Activated naive CD4-positive, alpha-beta T cell treated with anti-CD3 and anti-CD28 coated beads, Interleukin-2, amount 50 U/mL, for 24 hours (primary cell): ENCODE results near the gene PNMT.

Experiments
- H3K27ac Mint-ChIP-seq: one replicate; pipeline ENCODE4 v1.8.0; 2021; ENCODE audit warnings: mild to moderate bottlenecking, mixed read lengths
- H3K27me3 Mint-ChIP-seq: one replicate; pipeline ENCODE4 v1.8.0; 2021; ENCODE audit warnings: mixed read lengths
- H3K36me3 Mint-ChIP-seq: one replicate; pipeline ENCODE4 v1.8.0; 2021; ENCODE audit warnings: mixed read lengths
- H3K4me1 Mint-ChIP-seq: one replicate; pipeline ENCODE4 v1.8.0; 2021; ENCODE audit warnings: mixed read lengths
- H3K4me3 Mint-ChIP-seq: one replicate; pipeline ENCODE4 v1.8.0; 2021; ENCODE audit warnings: mild to moderate bottlenecking, mixed read lengths
- H3K9me3 Mint-ChIP-seq: one replicate; pipeline ENCODE4 v1.8.0; 2021; ENCODE audit warnings: mixed read lengths

PNMT gene

DNA sequence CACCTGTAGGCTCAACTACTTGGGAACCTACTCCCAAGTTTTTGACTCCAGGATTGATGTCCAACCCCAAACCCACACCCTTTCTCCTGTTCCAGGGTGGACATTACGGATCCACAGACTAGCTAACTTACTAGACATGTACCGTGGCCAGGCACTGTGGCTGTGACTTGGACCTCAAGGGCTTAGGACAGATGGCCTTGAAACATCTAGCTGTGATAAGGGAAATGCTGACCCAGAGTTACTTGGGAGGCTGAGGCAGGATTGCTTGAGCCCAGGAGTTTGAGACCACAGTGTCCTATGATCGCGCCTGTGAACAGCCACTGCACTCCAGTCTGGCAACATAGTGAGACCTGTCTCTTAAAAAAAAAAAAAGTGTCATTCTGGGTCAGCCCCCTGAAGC is 27.2 kb upstream of the PNMT start:
- Mint-ChIP-seq H3K27ac (no peak overlapping the region), H3K4me3 (no peak overlapping the region), H3K4me1 (peaks cover 88% of the 10 kb centered on the region)

DNA sequence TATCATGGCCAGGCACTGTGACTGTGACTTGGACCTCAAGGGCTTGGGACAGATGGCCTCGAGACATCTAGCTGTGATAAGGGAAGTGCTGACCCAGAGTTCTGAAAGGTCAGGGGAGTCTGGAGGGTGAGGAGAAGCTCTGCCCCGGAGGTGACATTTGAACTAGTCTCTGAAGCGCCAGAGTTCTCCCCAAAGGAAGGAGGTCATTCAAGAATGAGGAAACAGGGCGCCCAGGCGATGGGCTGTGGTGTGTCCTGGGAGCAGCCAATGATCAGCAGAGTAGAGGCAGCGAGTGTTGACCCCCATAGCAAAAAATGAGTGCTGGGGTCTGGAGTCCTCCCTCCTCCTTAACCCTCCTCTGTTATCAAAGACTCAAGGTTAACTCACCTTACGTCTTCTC is 26.4 kb upstream of the PNMT start:
- Mint-ChIP-seq H3K9me3 (no peaks in the 10 kb centered on the region), H3K27me3 (no peaks in the 10 kb centered on the region), H3K36me3 (peaks cover 4% of the 10 kb centered on the region), H3K27ac (peak overlapping the region; percentile 59), H3K4me1 (peaks cover 82% of the 10 kb centered on the region), H3K4me3 (no peak overlapping the region)

More for the DNA sequence above, 27.2 kb upstream of the PNMT start:
- Mint-ChIP-seq H3K9me3 (no peaks in the 10 kb centered on the region), H3K27me3 (no peaks in the 10 kb centered on the region), H3K36me3 (peaks cover 4% of the 10 kb centered on the region)

DNA sequence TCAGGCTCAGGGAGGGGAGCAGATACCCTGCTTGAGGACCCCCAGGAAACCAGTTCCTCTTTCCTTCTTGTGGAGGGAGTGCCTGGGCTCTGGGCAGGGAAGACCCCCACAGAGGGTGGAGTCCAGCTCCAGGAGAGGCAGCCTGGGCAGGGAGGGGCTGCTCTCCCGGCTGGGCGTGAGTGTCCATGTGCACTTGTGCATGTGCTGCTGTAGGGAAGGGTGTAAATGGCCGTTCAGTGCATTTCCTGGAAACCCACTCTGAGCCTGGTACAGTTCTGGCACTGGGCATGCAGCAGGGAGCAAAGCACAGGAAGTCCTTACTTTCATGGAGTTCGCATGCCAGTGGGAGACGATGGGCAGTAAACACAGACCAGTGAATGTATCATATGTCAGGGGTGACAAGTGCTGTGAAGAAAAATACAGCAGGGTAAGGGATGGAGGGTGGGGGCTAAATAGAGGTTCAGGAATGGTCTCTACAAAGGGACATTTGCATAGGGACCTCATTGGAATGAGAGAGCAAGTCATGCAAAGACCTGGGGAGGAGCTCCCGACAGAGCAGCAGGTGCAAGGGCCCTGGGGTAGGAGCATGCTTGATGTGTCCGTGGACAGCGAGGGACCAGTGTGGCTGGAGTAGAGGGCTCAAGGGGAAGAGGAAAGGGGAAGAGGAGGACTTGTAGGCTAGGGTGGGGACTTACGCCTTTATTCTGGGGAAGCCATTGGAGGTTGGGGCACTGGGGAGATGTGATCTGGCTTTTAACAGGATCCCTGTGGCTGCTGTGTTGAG is 25.8 kb upstream of the PNMT start:
- H3K4me1 Mint-ChIP-seq: peaks cover 81% of the 10 kb centered on the region
- H3K27me3 Mint-ChIP-seq: no peaks in the 10 kb centered on the region
- H3K9me3 Mint-ChIP-seq: no peaks in the 10 kb centered on the region
- H3K27ac Mint-ChIP-seq: peak overlapping the region; percentile 69
- H3K36me3 Mint-ChIP-seq: peaks cover 4% of the 10 kb centered on the region
- peak overlapping the region; percentile 16 for H3K4me3 Mint-ChIP-seq

DNA sequence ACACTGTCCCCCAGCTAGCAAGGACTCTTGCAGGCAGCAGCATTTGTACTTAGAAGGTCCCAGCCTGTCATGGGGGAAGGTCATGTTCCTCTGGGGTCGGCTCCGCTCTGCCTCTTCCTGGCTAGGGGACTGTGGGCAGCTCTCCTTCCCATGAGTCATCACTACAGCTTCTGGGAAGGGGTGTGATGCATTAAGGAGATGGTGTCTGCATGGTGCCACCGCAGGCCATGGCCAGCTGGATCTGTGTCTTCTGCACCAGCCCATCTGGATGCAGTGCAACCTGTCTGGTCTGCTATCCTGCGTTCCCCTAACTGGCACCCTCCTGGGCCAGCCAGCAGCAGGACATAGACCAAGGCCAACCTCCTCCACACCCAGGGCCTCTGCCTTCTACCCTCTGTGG is 25.0 kb upstream of the PNMT start:
- Mint-ChIP-seq H3K27ac (no peak overlapping the region), H3K4me3 (peak overlapping the region; percentile 16), H3K4me1 (peaks cover 73% of the 10 kb centered on the region), H3K36me3 (peaks cover 2% of the 10 kb centered on the region), H3K27me3 (no peaks in the 10 kb centered on the region), H3K9me3 (no peaks in the 10 kb centered on the region)

DNA sequence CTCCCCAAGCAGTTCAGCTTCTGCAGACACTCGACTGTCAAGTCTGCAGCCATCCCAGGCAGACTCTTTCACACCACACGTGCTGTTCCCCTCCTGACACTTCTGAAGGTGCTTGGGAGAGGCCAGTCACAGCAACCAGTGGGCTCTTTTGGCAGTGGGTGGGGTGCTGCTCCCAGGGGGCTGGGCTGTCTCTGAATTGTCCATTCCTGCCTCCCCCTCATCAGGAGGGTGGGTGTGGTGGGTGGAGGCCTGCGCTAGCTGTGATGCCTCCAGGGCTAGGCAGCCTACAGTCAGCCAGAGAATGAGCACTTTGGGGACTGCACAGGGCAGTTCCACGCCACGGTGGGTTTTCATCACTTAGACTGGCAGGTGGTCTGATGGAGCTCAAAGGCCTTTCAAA is 21.0 kb upstream of the PNMT start:
- Mint-ChIP-seq H3K36me3 (no peaks in the 10 kb centered on the region), H3K4me1 (peaks cover 65% of the 10 kb centered on the region), H3K4me3 (no peak overlapping the region), H3K9me3 (no peaks in the 10 kb centered on the region), H3K27me3 (no peaks in the 10 kb centered on the region), H3K27ac (no peak overlapping the region)

DNA sequence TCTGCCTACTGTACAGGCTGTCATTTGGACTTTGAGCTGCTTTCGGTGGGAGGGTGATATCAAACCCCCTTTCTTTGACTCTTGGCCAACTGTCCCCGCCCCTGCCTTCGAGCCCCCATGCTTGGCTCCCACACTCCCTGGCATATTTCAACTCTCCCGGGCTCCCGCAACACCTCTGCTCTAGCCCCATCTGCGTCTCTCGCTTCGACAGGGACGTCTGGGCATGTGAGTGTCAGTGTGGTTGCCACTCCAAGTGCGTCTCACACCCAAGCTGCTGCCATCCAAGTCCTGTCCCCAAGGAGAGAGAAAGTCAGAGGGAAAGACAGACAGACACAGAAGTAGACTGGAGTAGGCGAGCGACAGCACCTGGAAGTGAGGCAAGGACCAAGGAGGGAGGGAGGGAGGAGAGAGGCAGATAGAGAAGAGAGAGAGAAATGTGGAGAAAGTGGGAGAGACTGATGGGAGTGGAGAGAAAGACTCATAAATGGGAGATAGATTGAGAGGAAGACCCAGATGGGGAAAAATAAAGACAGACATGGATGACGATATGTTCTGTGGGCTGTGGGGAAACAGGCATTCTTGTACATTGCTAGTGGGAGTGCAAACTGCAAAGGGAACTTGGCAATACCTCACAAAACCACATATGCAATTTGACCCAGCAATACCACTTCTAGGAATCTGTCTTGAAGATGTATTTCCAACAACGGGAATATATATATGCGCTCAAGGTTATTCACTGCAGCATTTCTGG is 19.5 kb upstream of the PNMT start:
- Mint-ChIP-seq H3K4me1 (peaks cover 58% of the 10 kb centered on the region), H3K27me3 (no peaks in the 10 kb centered on the region), H3K27ac (peak overlapping the region; percentile 63), H3K4me3 (no peak overlapping the region), H3K36me3 (no peaks in the 10 kb centered on the region), H3K9me3 (no peaks in the 10 kb centered on the region)

DNA sequence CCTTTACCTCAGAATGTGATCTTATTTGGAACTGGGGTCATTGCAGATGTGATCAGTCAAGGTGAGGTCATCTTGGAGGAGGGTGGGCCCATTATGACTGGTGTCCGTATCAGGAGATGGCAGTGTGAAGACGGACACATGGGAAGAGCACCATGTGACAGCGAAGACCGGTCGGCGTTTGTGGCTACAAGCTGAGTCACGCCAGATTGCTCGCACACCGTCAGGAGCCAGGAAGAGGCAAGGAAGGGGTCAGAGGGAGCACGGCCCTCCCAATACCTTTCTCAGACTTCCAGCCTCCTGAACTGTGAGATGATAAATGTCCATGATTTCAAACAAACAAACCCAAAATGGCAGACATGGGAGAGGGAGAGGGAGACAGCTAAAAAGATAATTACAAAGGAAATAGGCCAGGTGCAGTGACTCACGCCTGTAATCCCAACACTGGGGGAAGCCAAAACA is 18.1 kb upstream of the PNMT start:
- no peak overlapping the region for H3K27ac Mint-ChIP-seq
- H3K27me3 Mint-ChIP-seq: no peaks in the 10 kb centered on the region
- no peak overlapping the region for H3K4me3 Mint-ChIP-seq
- H3K4me1 Mint-ChIP-seq: peaks cover 56% of the 10 kb centered on the region
- no peaks in the 10 kb centered on the region for H3K9me3 Mint-ChIP-seq
- no peaks in the 10 kb centered on the region for H3K36me3 Mint-ChIP-seq

DNA sequence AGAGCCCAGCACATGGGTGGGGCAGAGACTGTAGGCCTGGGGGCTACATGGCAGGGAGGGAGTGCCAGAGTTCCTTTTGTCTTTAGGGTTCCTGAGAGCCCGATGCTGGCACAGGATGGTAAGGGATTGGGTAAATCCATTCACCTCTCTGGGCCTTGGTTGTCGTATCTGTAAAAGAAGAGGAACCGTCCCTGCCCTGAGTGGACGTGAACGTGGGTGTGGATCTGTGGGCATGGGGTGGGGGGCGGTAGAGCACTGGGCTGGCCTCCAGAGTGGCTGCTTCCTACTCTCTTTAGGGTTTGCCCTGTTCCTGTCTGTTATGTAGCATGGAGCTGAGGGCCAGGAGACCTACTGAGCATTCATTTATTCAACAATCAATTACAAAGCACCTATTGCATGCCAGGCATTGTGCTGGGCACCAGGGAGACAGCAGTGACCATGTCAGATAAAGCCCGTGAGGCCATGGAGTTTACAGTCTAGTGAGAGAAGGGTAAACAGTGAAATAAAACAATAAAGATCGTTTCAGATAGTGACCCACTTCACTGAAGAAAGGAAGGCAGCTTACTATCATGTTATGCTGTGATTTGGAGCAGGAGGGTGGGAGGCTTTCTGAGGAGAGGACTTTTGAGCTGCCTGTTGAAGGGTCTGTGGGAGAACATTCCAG is 16.2 kb upstream of the PNMT start:
- Mint-ChIP-seq H3K4me3 (no peak overlapping the region), H3K9me3 (no peaks in the 10 kb centered on the region), H3K27ac (peak overlapping the region; percentile 68), H3K4me1 (peaks cover 59% of the 10 kb centered on the region), H3K36me3 (no peaks in the 10 kb centered on the region), H3K27me3 (no peaks in the 10 kb centered on the region)

DNA sequence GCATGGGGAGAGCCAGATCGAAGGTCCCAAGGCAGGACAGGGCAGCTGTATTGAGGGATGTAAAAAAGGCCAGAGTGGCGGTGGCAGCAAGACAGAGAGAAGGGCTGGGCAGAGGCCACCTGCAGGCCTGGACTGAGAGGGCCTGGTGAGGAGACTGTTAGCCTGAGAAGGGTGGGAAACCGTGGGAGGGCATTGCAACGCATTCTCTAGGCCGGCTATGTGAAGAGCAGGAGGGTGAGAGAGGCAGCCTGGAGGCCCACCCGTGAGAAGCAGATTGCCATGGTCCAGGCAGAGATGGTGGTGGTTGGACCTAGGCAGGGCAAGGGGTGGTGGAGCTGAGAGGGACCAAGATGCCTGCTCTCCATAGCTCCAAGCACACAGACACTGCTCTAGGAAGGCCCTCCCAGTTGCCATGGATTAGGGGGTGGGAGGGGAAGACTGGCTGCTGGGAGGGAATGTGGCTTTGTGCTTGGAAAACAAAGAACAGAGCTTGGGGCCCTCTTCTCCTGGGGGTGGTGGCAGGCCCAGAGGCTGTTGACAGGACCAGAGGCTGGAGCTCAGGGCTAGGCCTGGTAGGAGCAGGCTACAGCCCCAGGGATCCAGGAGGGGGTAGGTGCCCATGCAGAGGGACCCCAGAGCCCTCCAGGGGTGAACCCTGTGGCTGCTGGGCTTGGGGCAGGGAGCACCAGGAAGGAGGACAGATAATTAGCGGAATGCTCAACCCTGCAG is 15.5 kb upstream of the PNMT start:
- Mint-ChIP-seq H3K27me3 (no peaks in the 10 kb centered on the region), H3K27ac (peak overlapping the region; percentile 68), H3K36me3 (no peaks in the 10 kb centered on the region), H3K4me3 (no peak overlapping the region), H3K9me3 (no peaks in the 10 kb centered on the region), H3K4me1 (peaks cover 60% of the 10 kb centered on the region)

DNA sequence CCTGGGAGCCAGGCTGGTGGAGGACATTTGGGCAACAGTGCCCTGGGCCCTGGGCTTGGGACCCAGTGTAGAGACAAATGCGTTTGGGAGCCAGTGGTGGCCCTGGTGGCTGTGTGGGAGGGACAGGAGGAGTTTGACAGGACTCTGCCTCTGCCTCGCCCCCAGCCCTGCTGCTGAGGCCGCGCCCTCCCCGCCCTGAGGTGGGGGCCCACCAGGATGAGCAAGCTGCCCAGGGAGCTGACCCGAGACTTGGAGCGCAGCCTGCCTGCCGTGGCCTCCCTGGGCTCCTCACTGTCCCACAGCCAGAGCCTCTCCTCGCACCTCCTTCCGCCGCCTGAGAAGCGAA is 15.0 kb upstream of the PNMT start:
- H3K36me3 Mint-ChIP-seq: no peaks in the 10 kb centered on the region
- no peak overlapping the region for H3K27ac Mint-ChIP-seq
- H3K9me3 Mint-ChIP-seq: no peaks in the 10 kb centered on the region

DNA sequence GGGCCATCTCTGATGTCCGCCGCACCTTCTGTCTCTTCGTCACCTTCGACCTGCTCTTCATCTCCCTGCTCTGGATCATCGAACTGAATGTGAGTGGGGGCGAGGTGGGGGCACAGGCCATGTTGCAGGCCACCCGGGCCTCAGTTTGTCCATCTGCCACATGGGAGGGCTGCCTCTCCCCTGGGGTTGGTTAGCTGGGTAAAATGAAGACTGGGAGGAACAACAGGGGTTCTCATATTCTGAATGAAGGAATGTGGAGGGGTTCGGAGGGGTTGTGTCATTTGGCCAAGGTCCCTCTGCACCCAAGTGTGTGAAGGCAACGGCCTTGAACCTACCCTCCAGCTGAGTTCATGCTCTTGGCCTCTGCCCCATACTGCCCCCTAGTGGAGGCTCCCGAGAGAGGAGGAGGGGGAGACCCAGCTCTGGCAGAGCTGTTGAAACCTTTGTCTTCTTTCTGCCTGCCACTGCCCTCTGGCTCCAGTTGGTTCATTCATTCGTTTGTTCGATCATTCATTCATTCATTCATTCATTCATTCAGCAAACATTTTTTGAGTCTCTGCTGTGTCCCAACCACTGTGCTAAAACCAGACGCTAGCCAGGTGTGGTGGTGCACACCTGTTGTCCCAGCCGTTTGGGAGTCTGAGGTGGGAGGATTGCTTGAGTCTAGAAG is 14.5 kb upstream of the PNMT start:
- Mint-ChIP-seq H3K9me3 (no peaks in the 10 kb centered on the region), H3K36me3 (no peaks in the 10 kb centered on the region), H3K4me1 (peaks cover 67% of the 10 kb centered on the region), H3K27ac (peak overlapping the region; percentile 51), H3K4me3 (no peak overlapping the region), H3K27me3 (no peaks in the 10 kb centered on the region)

More for the DNA sequence above, 15.0 kb upstream of the PNMT start:
- Mint-ChIP-seq H3K4me3 (no peak overlapping the region), H3K4me1 (peaks cover 65% of the 10 kb centered on the region), H3K27me3 (no peaks in the 10 kb centered on the region)

DNA sequence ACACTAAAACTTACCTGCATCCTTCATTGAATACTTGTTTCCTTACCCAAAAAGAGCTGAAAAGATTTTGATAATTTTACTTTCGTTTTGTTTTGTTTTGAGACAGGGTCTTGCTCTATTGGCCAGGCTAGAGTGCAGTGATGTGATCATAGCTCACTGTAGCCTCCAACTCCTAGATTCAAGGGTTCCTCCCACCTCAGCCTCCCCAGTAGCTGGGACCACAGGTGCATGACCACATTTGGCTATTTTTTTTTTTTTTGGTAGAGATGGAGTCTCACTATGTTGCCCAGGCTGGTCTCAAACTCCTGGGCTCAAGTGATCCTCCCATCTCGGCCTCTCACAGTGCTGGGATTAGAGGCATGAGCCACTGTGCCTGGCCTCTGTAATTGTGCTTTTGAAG is 13.1 kb upstream of the PNMT start:
- no peaks in the 10 kb centered on the region for H3K27me3 Mint-ChIP-seq
- no peak overlapping the region for H3K27ac Mint-ChIP-seq
- no peaks in the 10 kb centered on the region for H3K9me3 Mint-ChIP-seq
- no peak overlapping the region for H3K4me3 Mint-ChIP-seq
- H3K36me3 Mint-ChIP-seq: no peaks in the 10 kb centered on the region
- peaks cover 64% of the 10 kb centered on the region for H3K4me1 Mint-ChIP-seq

DNA sequence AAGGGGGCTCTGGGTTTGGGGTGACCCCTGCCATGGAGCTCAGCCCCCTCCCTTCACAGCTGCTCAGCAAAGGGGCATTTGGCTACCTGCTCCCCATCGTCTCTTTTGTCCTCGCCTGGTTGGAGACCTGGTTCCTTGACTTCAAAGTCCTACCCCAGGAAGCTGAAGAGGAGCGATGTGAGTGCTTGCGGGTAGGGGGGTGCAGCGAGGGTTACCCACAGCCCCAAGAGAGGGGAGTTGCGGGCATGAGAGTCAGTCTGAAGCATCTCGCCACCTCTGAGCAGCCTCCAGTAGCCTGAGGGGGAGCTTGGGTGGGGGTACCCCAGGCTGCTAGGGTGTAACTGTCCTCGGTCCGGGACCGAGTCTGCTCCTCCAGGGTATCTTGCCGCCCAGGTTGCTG is 9.9 kb upstream of the PNMT start:
- Mint-ChIP-seq H3K27ac (no peak overlapping the region), H3K27me3 (no peaks in the 10 kb centered on the region), H3K4me3 (no peak overlapping the region), H3K4me1 (peaks cover 49% of the 10 kb centered on the region), H3K36me3 (peaks cover 7% of the 10 kb centered on the region), H3K9me3 (no peaks in the 10 kb centered on the region)

DNA sequence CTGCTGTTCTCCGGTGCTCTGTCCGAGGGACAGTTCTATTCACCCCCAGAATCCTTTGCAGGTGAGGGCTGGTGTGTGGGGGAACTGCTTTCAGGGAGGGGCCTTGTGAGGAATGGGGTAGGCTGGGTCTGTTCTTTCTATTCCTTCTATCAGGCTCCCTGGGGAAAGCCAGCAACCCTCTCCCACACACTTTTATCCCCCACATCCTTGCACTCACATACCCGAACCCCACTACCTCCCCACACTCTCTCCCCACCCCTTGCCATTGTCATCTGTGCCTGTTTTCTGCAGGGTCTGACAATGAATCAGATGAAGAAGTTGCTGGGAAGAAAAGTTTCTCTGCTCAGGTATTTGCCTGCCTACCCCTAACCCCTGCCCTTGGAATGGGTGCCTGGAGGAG is 9.5 kb upstream of the PNMT start:
- no peak overlapping the region for H3K4me3 Mint-ChIP-seq
- H3K4me1 Mint-ChIP-seq: peaks cover 45% of the 10 kb centered on the region
- H3K36me3 Mint-ChIP-seq: peaks cover 7% of the 10 kb centered on the region
- H3K27ac Mint-ChIP-seq: no peak overlapping the region
- no peaks in the 10 kb centered on the region for H3K27me3 Mint-ChIP-seq
- H3K9me3 Mint-ChIP-seq: no peaks in the 10 kb centered on the region
